ENCODE results near the gene MEGF6. TPM values are rescaled to one million over a fixed set of nuclear protein-coding genes. Genes with fewer than 3 reads are reported as not detected.

The MEGF6 gene
- total RNA-seq, 1 experiment from 2014 or later: 65.3 TPM

- CTCF ChIA-PET: no interaction called here
Observed at GRCh38 chr1:3645247-3645646, 33.9 kb upstream of the MEGF6 start.

GRCh38 chr1:3644273-3644672 is 33.0 kb upstream of the MEGF6 start:
- Histone ChIP-seq H3K4me2 (no peak overlapping the region), H3K79me2 (ENCODE audit: low read depth) (peaks cover 8% of the 10 kb centered on the region), H3K27ac (no peak overlapping the region), H3K36me3 (ENCODE audit: low read depth) (no peaks in the 10 kb centered on the region), H3K9me3 (ENCODE audit: insufficient read depth, low read depth) (no peaks in the 10 kb centered on the region), H3F3A (ENCODE audit: insufficient read depth, low read depth) (no peaks in the 10 kb centered on the region), H3K4me3 (no peak overlapping the region), H3K9me2 (ENCODE audit: insufficient read depth) (no peaks in the 10 kb centered on the region), H3K27me3 (ENCODE audit: insufficient read depth, low read depth) (no peaks in the 10 kb centered on the region), H4K20me1 (ENCODE audit: insufficient read depth) (no peaks in the 10 kb centered on the region), H2AFZ (no peak overlapping the region), H3K4me1 (replicated peaks; ENCODE audit: insufficient read depth) (peaks cover 7% of the 10 kb centered on the region)
- intact Hi-C loops (cut with micrococcal nuclease; ENCODE audit: unreplicated experiment): no loop called here
- no peak for TF ChIP-seq EZH2 (IDR thresholded peaks at IDR 0.05; ENCODE audit: low read depth)
- TF ChIP-seq CTCF (conservative IDR thresholded peaks at IDR 0.05): no peak
- BruUV-seq (replicated peaks): no TSS peak
- CTCF ChIA-PET: no interaction called here
- POLR2A ChIA-PET (ENCODE audit: unreplicated experiment): no interaction called here
- DNase-seq: no peak

More at GRCh38 chr1:3645247-3645646, 33.9 kb upstream of the MEGF6 start:
- POLR2A ChIA-PET (ENCODE audit: unreplicated experiment): no interaction called here
- no peaks in the 10 kb centered on the region for H3K9me2 ChIP-seq (ENCODE audit: insufficient read depth)
- H3K4me3 ChIP-seq: no peak overlapping the region
- H3K9me3 ChIP-seq (ENCODE audit: insufficient read depth, low read depth): no peaks in the 10 kb centered on the region
- BruUV-seq (replicated peaks): no TSS peak
- no peak overlapping the region for H3K27ac ChIP-seq
- no peak for DNase-seq
- no peak overlapping the region for H3K4me2 ChIP-seq
- peaks cover 7% of the 10 kb centered on the region for H3K4me1 ChIP-seq (replicated peaks; ENCODE audit: insufficient read depth)
- no peaks in the 10 kb centered on the region for H3F3A ChIP-seq (ENCODE audit: insufficient read depth, low read depth)
- no peak overlapping the region for H2AFZ ChIP-seq
- intact Hi-C loops (cut with micrococcal nuclease; ENCODE audit: unreplicated experiment): no loop called here
- no peak for TF ChIP-seq EZH2 (IDR thresholded peaks at IDR 0.05; ENCODE audit: low read depth)
- no peak for TF ChIP-seq CTCF (conservative IDR thresholded peaks at IDR 0.05)
- peaks cover 13% of the 10 kb centered on the region for H3K79me2 ChIP-seq (ENCODE audit: low read depth)
- no peaks in the 10 kb centered on the region for H3K36me3 ChIP-seq (ENCODE audit: low read depth)
- no peaks in the 10 kb centered on the region for H3K27me3 ChIP-seq (ENCODE audit: insufficient read depth, low read depth)
- no peaks in the 10 kb centered on the region for H4K20me1 ChIP-seq (ENCODE audit: insufficient read depth)

- Histone ChIP-seq H3K79me2 (ENCODE audit: low read depth) (no peaks in the 10 kb centered on the region), H3K4me2 (no peak overlapping the region), H3K4me1 (replicated peaks; ENCODE audit: insufficient read depth) (no peaks in the 10 kb centered on the region), H3K9me3 (ENCODE audit: insufficient read depth, low read depth) (no peaks in the 10 kb centered on the region), H3K27me3 (ENCODE audit: insufficient read depth, low read depth) (no peaks in the 10 kb centered on the region), H2AFZ (no peak overlapping the region), H3K9me2 (ENCODE audit: insufficient read depth) (no peaks in the 10 kb centered on the region), H3K36me3 (ENCODE audit: low read depth) (no peaks in the 10 kb centered on the region), H4K20me1 (ENCODE audit: insufficient read depth) (no peaks in the 10 kb centered on the region), H3K4me3 (no peak overlapping the region), H3F3A (ENCODE audit: insufficient read depth, low read depth) (no peaks in the 10 kb centered on the region), H3K27ac (no peak overlapping the region)
- ChIA-PET CTCF (no interaction called here), POLR2A (ENCODE audit: unreplicated experiment) (no interaction called here)
- no TSS peak for BruUV-seq (replicated peaks)
- intact Hi-C loops (cut with micrococcal nuclease; ENCODE audit: unreplicated experiment): no loop called here
- DNase-seq: no peak
- TF ChIP-seq EZH2 (IDR thresholded peaks at IDR 0.05; ENCODE audit: low read depth) (no peak), CTCF (conservative IDR thresholded peaks at IDR 0.05) (no peak)
Observed at GRCh38 chr1:3642919-3643675, 31.8 kb upstream of the MEGF6 start.

Measured in PC-9 (cell line).